Measurements from ENCODE around the gene CRB1. TPM values are rescaled to one million over a fixed set of nuclear protein-coding genes. Genes with fewer than 3 reads are reported as not detected.

Gene CRB1
- total and polyA plus RNA-seq, 2 experiments from 2014 or later, result 0.27 to 0.56 TPM

GRCh38 chr1:197393772-197394171 lies 125.7 kb downstream of the CRB1 start:
- peaks cover 10% of the 10 kb centered on the region for H3K4me1 ChIP-seq (ENCODE audit: insufficient read depth)
- H2AFZ ChIP-seq, result no peak overlapping the region
- no peaks in the 10 kb centered on the region for H3F3A ChIP-seq (replicated peaks; ENCODE audit: low read depth)
- no peak overlapping the region for H3K4me2 ChIP-seq
- H3K27ac ChIP-seq (ENCODE audit: low read depth), result no peak overlapping the region
- no peaks in the 10 kb centered on the region for H3K9me3 Mint-ChIP-seq
- H4K20me1 ChIP-seq (replicated peaks; ENCODE audit: insufficient read depth), result no peaks in the 10 kb centered on the region
- H3K27ac Mint-ChIP-seq, result no peak overlapping the region
- no peaks in the 10 kb centered on the region for H3K36me3 ChIP-seq (ENCODE audit: insufficient read depth)
- TF ChIP-seq STAT1 (IDR thresholded peaks at IDR 0.05; ENCODE audit: unreplicated experiment), result no peak
- no peak for TF ChIP-seq ZNF462 (CRISPR knock-in tag; IDR thresholded peaks at IDR 0.05)
- TF ChIP-seq ZNF114 (CRISPR knock-in tag; IDR thresholded peaks at IDR 0.05), result no peak
- no peak for TF ChIP-seq ZNF331 (CRISPR knock-in tag; IDR thresholded peaks at IDR 0.05; ENCODE audit: low read depth)
- TF ChIP-seq POLR2AphosphoS5 (IDR thresholded peaks at IDR 0.05; ENCODE audit: low read depth), result no peak
- TF ChIP-seq NANOG (IDR thresholded peaks at IDR 0.05; ENCODE audit: borderline replicate concordance), result no peak
- TF ChIP-seq, protein P1, sequence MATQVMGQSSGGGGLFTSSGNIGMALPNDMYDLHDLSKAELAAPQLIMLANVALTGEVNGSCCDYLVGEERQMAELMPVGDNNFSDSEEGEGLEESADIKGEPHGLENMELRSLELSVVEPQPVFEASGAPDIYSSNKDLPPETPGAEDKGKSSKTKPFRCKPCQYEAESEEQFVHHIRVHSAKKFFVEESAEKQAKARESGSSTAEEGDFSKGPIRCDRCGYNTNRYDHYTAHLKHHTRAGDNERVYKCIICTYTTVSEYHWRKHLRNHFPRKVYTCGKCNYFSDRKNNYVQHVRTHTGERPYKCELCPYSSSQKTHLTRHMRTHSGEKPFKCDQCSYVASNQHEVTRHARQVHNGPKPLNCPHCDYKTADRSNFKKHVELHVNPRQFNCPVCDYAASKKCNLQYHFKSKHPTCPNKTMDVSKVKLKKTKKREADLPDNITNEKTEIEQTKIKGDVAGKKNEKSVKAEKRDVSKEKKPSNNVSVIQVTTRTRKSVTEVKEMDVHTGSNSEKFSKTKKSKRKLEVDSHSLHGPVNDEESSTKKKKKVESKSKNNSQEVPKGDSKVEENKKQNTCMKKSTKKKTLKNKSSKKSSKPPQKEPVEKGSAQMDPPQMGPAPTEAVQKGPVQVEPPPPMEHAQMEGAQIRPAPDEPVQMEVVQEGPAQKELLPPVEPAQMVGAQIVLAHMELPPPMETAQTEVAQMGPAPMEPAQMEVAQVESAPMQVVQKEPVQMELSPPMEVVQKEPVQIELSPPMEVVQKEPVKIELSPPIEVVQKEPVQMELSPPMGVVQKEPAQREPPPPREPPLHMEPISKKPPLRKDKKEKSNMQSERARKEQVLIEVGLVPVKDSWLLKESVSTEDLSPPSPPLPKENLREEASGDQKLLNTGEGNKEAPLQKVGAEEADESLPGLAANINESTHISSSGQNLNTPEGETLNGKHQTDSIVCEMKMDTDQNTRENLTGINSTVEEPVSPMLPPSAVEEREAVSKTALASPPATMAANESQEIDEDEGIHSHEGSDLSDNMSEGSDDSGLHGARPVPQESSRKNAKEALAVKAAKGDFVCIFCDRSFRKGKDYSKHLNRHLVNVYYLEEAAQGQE (IDR thresholded peaks at IDR 0.05; ENCODE audit: unreplicated experiment), result no peak
- no peak for TF ChIP-seq CREB1 (CRISPR knock-in tag; IDR thresholded peaks at IDR 0.05; ENCODE audit: low read depth)
- TF ChIP-seq, protein P2, sequence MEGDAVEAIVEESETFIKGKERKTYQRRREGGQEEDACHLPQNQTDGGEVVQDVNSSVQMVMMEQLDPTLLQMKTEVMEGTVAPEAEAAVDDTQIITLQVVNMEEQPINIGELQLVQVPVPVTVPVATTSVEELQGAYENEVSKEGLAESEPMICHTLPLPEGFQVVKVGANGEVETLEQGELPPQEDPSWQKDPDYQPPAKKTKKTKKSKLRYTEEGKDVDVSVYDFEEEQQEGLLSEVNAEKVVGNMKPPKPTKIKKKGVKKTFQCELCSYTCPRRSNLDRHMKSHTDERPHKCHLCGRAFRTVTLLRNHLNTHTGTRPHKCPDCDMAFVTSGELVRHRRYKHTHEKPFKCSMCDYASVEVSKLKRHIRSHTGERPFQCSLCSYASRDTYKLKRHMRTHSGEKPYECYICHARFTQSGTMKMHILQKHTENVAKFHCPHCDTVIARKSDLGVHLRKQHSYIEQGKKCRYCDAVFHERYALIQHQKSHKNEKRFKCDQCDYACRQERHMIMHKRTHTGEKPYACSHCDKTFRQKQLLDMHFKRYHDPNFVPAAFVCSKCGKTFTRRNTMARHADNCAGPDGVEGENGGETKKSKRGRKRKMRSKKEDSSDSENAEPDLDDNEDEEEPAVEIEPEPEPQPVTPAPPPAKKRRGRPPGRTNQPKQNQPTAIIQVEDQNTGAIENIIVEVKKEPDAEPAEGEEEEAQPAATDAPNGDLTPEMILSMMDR (conservative IDR thresholded peaks at IDR 0.05; ENCODE audit: low read depth in 2 of 2), result no peak
- no peak for TF ChIP-seq EZH2 (IDR thresholded peaks at IDR 0.05; ENCODE audit: low read depth, unreplicated experiment)
- TF ChIP-seq EZH2phosphoT487 (IDR thresholded peaks at IDR 0.05; ENCODE audit: unreplicated experiment), result no peak
- TF ChIP-seq JUNB (IDR thresholded peaks at IDR 0.05; ENCODE audit: unreplicated experiment), result no peak
- H3K27me3 Mint-ChIP-seq (ENCODE audit: insufficient read depth, low read depth, poor library complexity), result peaks cover 6% of the 10 kb centered on the region
- no peaks in the 10 kb centered on the region for H3K9me2 ChIP-seq (ENCODE audit: insufficient read depth)
- H3K27me3 ChIP-seq (ENCODE audit: insufficient read depth), result no peaks in the 10 kb centered on the region
- no peaks in the 10 kb centered on the region for H3K79me2 ChIP-seq (replicated peaks; ENCODE audit: insufficient read depth)
- no peak for DNase-seq (ENCODE audit: low spot score)
- H3K4me1 Mint-ChIP-seq, result peaks cover 17% of the 10 kb centered on the region; the same call in 2 of the 3 replicates
- no peak for ATAC-seq
- H3K4me3 ChIP-seq, result no peak overlapping the region
- H3K4me3 Mint-ChIP-seq, result no peak overlapping the region
- no peaks in the 10 kb centered on the region for H3K36me3 Mint-ChIP-seq (ENCODE audit: low read depth)
